Activated naive CD8-positive, alpha-beta T cell treated with anti-CD3 and anti-CD28 coated beads, Interleukin-2, amount 50 U/mL, for 16 hours (primary cell): ENCODE measurements around the gene RNF208.
A peak's percentile ranks its signal among the peaks of the same experiment; 100 is the strongest.
"Not testable (repeated sequence)": the region's sequence is repeated elsewhere in the genome, so short reads cannot be mapped to it uniquely, and the experiment has no call there.

Experiments
- DNase-seq: peaks from one replicate; pipeline ENCODE4 v3.0.0-alpha.2; 2020; ENCODE audit warnings: low read depth, low spot score

RNF208 gene

DNA sequence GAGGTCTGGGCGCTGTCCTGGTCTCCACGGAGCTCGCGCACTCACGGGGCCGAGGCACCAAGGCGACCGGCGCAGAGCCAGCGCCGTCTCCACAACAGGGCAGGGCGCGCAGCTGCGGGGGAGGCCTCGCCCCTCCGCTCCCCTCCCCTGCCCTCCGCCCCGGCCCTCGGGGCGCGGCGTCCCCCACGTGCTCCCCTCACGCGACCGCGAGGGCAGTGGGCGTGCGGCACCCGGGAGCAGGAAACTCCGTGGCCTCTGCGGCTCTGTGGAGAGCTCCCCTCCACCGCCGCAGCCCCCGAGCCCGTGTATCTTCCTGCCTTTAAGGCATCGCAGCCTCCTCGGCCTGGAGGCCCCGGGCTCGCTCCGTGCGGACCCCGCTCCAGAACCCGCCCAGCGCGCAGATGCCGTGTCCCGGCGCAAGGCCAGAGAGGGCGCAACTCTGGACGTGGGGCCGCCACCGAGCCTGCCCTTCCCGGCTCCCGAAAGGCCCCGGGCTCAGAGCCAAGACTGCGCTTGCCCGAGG, 18.3 kb upstream of the RNF208 start:
- peak; percentile 46 for DNase-seq

DNA sequence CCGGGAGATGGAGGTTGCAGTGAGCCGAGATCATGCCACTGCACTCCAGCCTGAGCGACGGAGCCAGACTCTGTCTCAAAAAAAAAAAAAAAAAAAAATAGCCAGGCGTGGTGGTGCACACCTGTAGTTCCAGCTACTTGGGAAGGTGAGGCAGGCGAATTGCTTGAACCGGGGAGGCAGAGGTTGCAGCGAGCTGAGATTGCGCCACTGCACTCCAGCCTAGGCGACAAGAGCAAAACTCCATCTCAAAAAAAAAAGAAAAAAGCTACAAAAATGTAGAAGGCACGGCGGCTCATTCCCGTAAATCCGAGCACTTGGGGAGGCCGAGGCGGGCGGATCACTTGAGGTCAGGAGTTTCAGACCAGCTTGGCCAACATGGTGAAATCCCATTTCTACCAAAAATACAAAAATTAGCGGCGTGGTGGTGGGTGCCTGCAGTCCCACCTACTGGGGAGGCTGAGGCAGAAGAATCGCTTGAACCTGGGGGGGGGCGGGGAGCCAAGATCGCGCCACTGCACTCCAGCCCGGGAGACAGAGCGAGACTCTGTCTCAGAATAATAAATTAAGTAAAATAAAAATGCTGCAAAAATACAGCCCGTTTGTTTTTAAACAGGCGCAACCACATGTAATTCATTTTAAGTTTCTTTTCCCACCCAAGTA, 17.6 kb upstream of the RNF208 start:
- DNase-seq, result not testable (repeated sequence)

DNA sequence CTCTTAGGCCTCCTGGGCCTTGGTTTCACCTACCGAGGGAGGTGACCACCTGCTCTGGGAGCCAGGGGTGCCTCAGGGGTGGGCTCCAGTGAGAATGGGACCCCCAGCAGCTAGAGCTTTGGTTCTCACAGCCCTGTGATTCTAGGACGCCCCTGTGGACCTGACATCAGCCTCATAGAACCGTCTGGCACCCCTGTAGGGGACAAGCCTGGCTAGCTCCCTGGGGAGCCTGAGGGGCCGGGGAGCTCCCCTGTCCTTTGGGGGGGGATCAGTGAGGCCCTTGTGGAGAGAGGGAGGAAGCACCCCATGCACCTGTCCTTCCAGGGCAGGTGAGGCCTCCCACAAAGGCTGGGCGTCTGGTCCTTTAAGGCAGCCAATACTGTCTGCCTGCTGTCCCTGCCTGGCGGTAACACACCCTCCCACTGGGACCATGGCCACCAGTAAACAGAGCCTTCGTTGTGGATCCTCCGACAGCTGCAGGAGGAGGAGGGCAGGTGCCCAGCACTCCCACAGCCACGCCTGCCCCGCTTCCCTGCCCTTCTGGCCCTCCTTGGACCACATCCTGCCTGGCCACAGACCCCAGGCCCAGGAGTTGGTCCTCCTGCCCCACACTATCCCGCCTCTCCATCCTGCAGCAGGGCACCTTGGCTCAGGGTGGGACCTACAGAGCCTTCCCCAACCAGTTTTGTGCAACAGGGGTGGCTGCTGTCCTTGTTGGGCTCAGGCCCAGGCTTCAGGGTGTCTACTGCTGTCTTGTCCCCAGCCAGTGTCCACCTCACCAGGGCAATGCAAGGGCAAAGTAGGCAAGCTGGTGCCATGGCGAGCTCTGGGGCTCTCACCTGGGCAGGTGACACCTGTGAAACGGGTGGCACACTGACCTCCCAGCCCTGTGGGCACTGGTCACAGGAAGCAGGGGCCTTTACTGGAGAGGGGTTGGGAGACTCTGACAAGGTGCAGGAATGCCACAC, 16.0 kb upstream of the RNF208 start:
- DNase-seq, result no peak

DNA sequence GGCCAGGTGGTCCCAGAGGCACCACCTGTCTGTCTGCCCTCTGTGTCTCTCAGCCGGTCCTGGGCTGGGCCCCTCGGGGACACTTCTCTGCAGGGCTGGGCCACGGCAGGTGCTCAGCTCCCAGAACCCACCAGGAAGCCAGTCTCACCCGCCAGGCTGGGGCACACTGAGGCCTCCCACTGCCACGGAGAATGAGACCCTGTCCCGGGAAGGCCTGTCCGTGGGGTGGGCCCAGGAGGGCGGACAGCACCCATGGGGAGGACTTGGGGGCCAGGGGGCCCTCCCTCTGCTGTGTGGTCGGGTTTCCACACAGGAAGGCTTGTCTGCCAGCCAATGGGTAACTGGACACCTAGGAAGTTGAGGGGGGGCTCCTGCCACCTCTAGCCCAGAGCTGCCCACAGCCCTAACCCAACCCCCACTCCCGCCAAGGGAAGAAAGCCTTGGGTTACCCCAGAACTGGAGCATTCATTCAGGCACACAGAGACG, 14.9 kb upstream of the RNF208 start:
- DNase-seq, result no peak

DNA sequence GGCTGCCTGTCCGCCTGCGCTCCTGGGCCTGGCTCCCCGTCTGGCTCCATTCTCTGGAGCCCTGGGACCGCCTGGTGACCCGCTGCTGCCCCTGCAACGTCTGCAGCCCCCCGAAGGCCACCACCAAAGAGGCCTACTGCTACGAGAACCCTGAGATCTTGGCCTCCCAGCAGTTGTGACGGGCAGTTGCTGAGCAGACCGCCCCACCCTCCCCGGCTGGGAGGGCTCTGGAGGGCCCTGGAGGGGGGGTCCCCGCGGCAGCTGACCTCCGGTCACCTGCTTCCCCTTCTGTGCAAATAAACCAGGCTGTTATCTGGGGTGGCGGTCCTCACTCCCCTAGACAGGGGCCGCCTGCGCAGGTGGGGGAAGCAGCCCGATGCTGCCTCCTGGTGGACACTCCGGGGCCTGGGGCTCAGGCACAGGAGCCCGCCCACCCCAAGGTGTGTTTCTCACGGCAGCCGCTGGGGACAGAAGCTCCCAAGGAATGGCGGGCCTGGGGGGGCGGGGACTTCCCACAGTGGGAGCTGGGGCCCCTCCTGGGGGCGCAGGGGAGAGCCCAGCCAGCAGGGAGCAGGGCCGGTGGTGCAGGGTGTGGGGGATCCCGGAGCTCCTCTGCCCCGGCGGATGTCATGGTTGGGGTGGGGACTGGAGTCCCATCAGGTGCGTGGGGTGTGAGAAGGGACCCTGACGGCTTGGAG, 14.3 kb upstream of the RNF208 start:
- peak; percentile 91 for DNase-seq

DNA sequence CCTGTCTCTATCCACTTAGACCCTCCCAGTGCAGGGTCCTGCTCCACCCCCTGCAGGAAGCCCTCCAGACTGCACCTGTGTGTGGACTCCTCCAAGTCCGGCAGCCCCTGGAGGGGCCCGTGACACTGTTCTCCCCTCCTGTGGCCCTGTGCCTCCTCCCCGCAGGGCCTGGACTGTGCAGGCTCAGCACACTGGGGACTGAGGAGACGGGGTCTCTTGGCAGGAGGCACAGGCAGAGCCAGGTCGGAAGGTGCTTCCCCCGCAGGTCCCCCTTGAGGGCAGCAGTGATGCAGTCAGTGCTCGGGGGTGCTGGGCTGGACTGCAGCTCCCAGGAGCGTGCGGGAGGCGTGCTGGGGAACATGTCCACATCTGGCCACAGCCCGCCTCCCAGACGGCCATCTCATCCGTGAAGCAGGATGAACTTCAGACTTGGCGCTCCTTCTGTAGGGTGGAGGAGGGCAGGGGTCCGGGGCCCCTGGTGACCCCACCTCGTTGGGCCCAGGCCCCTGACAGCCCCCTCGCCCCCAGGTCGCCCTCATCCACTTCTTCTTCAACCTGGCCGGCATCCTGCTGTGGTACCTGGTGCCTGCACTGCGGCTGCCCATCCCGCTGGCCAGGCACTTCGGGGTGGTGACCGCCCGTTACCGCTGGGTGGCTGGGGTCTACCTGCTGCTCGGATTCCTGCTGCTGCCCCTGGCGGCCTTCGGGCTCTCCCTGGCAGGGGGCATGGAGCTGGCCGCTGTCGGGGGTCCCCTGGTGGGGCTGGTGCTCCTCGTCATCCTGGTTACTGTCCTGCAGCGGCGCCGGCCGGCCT, 13.6 kb upstream of the RNF208 start:
- no peak for DNase-seq

DNA sequence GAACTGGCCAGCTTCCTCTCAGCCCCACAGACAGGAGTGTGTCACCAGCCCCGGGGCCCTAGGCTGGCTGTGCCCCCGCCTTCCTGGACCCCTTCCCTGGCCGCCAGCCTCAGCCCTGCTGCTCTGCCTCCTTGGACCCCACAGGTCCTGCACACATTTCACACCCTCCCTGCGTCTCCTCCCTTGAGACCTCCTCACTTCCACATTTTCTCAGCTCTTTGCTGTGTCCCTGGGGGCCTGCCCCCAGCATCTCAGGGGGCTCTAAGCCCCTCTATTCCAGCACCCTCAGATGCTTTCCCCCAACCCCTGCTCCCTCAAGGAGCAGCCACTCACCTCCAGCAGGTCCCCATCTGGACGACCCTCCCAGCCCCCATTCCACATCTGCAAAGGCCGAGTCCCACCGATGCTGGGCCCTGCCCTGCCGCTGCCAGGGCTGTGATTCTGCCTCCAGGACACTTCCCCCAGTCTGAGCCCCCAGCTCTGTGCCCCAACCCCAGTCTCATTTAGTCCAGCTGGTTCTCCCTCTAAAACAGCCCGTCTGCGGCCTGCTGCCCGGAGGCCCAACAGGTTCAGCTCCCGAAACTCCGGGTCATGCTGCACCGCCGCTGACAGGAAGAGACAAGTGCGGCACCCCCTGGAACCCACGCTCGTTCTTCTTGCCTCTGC, 12.9 kb upstream of the RNF208 start:
- DNase-seq, result no peak

DNA sequence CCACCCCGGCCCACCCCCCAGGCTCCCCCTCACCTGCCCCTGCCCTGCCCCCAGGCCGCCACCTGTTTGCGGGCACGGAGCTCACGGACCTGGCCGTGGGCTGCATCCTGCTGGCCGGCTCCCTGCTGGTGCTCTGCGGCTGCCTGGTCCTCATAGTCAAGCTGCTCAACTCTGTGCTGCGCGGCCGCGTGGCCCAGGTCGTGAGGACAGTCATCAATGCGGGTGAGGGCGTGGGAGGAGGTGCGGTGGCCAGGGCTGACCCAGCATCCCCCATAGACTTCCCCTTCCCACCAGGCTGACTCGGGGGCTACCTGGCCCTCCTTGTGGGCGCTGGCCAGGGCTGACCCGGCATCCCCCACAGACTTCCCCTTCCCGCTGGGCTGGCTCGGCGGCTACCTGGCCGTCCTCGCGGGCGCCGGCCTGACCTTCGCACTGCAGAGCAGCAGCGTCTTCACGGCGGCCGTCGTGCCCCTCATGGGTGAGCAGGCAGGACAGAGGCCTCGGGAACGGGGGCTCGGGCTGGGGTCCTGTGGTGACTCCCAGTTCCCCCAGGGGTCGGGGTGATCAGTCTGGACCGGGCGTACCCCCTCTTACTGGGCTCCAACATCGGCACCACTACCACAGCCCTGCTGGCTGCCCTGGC, 12.1 kb upstream of the RNF208 start:
- no peak for DNase-seq

DNA sequence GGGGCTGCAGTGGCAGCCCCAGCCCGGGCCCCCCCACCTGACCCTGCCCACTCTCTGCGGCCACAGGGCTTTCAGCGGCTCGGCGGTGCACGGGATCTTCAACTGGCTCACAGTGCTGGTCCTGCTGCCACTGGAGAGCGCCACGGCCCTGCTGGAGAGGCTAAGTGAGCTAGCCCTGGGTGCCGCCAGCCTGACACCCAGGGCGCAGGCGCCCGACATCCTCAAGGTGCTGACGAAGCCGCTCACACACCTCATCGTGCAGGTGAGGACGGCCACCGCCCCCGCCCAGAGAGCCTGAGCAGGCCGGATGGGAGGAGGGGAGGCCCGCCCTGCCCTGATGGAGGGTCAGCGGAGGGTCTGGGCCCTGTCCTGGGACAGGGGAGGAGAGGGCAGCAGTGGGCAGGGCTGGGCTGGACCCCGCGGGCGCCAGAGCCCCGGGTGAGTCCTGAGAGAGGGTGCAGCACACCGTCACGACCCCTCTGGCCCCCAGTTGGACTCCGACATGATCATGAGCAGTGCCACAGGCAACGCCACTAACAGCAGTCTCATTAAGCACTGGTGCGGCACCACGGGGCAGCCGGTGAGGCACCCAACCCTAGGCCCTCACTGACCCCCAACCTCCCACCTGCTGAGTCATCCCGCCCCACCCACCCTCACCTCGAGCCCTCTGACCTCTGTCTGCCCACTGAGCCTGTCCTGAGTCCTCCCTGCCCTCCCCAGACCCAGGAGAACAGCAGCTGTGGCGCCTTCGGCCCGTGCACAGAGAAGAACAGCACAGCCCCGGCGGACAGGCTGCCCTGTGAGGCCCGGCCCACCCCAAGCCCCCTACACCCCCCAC, 11.3 kb upstream of the RNF208 start:
- no peak for DNase-seq

DNA sequence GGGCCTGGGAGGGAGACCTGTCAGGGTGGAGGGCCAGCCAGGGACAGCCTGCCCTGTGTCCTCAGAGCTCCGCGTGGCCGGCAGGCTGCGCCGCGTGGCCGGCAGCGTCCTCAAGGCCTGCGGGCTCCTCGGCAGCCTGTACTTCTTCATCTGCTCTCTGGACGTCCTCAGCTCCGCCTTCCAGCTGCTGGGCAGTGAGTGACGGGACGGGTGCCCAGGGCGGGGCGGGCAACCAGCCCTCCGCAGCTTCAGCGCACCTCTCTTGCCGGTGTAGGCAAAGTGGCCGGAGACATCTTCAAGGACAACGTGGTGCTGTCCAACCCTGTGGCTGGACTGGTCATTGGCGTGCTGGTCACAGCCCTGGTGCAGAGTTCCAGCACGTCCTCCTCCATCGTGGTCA, 10.5 kb upstream of the RNF208 start:
- no peak for DNase-seq

DNA sequence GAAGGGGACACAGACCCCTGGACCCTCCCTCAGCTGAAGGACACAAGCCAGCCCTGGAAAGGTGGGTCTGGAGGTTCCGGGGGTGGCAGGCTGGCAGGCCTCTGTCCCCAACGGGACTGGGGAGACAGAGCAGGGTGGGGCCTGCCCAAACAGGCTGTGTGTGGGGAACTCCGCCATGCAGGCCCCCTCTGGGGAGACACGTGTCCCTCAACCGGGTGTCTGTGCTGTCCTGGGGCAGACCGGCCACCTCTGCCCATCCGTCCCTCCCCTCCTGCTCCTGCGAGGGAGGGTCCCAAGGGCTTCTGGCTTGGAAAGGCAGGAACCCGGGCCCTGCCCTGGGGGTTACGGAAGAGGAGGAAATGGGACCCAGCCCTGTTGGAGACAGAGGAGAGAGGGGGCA, 10.1 kb upstream of the RNF208 start:
- no peak for DNase-seq

DNA sequence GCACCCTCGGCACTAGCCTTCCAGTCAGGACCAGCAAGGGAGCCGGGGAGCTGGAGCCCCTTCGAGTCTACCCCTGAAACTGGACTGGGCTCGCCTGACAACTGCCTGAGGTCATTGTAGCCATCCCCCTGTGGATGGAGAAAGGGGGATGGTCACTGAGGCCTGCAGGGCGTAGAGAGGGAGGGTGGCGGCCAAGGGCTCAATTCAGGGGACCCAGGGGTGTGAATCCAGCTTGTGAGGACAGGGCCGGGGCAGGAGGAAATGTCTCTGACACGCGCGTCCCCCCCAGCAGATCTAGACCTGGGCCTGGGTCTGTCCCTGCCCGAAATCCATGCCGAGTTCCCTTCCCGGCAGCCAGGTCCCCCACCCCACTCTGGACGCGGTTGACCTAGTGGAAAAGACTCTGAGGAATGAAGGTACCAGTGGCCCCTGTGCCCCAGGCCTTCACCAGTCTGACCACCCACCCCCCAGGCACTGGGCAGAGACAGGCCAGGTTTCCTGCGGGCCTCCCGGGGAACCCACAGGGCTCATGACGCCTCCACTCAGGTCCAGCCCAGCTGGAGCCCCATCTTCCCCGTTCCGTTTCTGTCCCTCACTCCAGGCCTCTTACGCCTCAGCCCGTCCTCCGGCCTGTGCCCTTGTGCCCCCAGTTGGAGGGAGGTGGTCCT, 9.5 kb upstream of the RNF208 start:
- no peak for DNase-seq

DNA sequence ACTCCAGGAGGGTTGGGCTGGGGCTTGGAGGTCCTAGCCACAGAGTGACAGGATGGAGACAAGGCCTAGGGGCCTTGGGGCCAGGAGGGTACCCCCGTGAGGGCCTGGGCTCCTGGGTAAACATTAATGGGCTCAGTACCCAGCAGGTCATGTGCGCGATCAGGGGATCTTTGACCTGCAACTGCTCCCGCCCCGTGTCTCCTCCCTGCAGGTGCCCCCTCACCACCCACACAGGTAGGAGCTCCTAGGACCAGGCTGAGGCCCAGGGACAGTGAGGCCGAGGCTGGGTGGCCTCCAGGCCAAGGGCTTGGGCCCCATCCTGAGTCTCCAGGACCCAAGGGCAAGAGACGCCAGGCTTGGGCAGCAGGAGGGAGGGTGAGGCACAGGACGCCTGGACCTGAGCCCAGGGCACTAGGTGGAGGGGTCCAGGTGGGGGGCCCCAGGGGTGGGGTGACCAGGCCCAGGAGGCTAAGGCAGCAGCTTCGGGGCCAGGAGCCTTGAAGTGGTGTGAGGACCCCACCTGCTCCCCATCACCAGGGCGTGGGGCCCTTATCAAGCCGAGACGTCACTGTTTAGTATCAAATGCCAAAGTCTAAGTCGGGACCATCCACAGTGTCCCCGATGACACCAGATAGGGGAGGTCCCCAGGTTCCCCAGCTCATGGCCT, 8.8 kb upstream of the RNF208 start, which contains the start of gene SLC34A3:
SLC34A3 (plus strand) TSS at position 197 of the 667 bp plus-strand sequence. CDS start 802 bp downstream, outside the sequence.
- no peak for DNase-seq

DNA sequence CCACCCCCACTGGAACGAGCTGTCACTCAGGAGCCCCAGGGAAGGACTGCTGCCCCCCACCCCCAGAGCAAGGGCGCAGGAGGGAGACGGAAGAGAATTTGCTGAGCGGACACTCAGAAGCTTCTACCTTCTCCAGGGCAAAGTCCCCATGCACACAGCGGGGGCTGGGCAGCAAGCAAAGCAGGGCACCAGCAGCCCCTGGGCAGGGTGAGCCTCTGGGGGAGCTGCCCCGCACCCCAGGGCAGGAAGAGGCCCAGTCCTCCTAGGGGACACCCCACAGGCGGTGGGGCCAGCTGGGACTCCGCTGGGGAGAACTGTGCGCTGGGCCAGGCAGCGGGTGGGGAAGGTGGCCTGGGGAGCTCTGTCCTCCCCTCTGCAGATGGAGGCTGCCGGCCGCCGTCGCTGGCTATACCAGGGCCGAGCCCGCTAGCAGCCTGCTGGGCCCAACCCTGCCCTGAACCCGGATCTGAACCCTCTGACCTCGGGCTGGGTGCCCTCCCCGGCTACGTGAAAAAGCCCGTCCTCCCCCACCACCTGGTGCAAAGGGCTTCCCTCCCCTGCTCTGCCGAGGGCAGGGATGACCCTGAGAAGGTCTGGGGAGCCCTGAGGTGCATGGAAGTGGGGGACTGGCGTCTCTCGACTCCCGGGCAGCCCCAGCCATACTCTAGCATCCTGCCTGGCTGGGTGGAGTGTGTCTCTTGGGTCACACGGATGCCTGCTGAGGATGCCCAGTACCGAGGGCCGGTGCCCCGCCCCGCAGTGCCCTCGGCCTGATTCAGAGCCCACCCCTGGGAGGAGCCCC, 8.1 kb upstream of the RNF208 start:
- no peak for DNase-seq

DNA sequence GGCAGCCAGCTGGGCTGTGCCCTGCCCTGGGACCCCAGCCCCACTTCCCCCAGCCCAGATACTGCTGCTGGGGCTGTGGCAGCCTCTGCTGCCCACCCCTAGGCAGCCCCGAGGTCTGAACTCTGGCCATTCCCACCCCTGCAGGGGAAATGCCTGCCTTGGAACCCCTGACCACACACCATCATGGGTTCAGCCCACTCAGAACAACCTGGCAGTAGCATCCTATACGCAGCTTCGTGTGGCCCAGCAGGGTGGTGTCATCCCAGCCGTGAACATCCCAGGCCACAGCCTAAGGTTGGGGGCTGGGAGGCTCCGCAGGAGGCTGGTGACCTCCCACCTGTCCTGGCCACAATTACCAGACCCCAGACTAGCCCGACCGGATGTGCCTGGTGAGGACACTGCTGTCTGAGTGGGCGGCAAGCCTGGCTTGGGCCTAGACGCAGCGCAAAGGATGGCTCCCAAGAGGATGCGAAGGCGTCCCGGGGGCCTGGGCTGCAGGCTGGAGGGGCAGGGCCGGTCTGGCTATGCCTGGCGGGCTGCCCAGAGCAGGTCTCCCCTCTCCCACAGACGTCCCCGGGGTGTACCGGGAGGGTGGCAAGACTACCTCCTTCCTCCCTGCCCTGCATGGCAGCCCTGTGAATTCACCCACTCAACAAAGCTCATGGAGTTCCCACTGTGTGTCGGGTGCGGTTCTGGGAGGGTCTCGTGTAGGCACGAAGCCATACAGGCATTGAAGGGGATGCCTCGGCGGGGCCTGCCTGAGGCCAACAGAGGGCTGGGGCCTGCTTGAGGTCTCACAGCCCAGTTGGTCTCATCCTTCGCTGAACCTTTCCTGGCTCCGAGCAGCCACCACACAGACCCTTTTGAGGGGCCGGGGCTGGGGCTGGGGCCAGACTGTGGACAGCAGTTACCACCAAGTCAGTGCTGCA, 7.2 kb upstream of the RNF208 start:
- no peak for DNase-seq

DNA sequence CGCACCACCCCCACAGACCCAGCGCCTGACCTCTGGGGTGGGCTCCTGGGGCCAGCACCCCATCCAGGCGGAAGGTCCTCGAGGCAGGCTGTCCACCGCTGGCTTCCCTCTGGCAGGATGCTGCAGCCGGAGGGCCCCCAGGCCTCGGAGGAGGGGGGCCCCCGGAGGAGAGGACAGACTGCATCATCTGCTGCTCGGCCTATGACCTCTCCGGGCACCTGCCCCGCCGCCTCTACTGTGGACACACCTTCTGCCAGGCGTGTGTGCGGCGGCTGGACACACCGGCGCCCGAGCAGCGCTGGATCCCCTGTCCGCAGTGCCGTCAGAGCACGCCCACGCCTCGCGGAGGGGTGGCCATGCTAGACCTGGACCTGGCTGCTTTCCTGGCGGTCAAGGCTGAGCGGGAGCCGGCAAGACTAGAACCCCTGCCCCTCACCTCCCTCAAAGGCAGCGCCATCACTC, 6.5 kb upstream of the RNF208 start:
- DNase-seq, result no peak
